ENCODE measurements around the gene EBF3.

EBF3 gene

DNA sequence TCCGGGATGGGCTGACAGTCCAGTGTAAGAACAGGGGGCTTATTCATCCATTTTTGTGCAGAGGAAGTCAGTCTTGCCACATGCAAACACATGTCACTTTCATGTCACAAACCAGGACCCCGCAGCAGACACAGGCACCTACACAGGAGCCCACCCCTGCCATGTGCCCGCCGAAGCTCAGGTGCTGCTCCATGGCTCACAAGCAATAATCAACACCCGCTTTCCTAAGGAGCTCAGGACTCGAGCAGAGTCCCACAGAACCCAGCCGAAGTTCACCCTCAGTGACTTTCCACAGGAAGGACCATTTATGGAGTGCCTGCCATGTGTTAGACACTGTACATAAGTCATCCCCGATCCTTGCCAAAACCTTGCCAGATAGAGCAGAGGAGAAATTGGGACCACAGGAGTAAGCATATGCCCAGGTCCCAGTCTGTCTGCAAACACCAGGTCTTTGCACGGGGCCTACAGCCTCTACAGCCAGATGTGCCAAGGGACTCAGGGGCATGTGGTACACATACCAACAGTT lies 99.4 kb downstream of the EBF3 start:
- TF ChIP-seq, protein P1, sequence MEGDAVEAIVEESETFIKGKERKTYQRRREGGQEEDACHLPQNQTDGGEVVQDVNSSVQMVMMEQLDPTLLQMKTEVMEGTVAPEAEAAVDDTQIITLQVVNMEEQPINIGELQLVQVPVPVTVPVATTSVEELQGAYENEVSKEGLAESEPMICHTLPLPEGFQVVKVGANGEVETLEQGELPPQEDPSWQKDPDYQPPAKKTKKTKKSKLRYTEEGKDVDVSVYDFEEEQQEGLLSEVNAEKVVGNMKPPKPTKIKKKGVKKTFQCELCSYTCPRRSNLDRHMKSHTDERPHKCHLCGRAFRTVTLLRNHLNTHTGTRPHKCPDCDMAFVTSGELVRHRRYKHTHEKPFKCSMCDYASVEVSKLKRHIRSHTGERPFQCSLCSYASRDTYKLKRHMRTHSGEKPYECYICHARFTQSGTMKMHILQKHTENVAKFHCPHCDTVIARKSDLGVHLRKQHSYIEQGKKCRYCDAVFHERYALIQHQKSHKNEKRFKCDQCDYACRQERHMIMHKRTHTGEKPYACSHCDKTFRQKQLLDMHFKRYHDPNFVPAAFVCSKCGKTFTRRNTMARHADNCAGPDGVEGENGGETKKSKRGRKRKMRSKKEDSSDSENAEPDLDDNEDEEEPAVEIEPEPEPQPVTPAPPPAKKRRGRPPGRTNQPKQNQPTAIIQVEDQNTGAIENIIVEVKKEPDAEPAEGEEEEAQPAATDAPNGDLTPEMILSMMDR (IDR thresholded peaks at IDR 0.05; ENCODE audit: borderline replicate concordance, insufficient read depth, low read depth, low read length), result no peak
- H3K4me3 ChIP-seq (ENCODE audit: low read depth, low read length), result no peak overlapping the region

DNA sequence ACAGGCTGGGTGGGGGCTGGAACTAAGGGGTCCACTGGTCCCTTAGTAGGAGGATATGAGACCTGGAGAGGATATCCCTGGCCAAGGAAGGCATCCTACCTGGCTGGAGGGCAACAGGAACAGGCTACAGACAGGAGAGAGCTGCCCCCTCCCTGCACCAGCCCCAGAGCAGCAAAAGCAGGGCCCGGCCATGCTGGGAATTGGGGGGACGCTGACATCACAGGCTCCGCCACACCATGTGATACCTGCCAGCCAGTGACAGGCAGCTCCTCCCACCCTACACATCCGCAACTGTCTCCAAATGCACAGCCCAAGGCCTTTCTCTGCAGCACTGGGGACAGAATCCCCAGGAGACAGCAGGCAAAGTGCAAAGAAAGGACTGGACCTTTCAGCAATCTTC lies 100.0 kb downstream of the EBF3 start:
- TF ChIP-seq, protein P1 (IDR thresholded peaks at IDR 0.05; ENCODE audit: borderline replicate concordance, insufficient read depth, low read depth, low read length), result no peak
- no peak overlapping the region for H3K4me3 ChIP-seq (ENCODE audit: low read depth, low read length)

DNA sequence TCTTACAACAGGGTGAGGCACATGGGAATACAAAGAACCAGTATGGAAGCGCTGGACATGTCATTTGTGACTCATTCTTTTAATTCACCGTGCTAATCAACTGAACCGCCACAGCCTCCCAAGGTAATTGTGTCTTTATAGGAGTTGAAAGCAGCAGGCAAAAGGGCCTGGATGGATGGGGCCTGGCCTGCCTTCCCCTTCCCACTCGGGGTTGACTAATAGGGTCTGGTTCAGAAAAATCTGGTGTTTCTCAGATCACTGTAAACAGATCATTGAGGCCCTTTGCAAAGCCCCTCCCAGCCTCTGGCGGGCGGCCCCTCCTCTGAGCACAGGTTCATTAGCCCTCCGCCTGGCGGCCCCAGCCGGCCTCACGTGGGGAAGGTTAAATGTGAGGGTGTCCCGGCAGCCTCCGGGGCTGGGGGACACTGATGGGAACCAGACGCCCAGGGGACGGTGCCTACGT lies 100.8 kb downstream of the EBF3 start:
- TF ChIP-seq, protein P1 (IDR thresholded peaks at IDR 0.05; ENCODE audit: borderline replicate concordance, insufficient read depth, low read depth, low read length), result no peak
- no peak overlapping the region for H3K4me3 ChIP-seq (ENCODE audit: low read depth, low read length)

DNA sequence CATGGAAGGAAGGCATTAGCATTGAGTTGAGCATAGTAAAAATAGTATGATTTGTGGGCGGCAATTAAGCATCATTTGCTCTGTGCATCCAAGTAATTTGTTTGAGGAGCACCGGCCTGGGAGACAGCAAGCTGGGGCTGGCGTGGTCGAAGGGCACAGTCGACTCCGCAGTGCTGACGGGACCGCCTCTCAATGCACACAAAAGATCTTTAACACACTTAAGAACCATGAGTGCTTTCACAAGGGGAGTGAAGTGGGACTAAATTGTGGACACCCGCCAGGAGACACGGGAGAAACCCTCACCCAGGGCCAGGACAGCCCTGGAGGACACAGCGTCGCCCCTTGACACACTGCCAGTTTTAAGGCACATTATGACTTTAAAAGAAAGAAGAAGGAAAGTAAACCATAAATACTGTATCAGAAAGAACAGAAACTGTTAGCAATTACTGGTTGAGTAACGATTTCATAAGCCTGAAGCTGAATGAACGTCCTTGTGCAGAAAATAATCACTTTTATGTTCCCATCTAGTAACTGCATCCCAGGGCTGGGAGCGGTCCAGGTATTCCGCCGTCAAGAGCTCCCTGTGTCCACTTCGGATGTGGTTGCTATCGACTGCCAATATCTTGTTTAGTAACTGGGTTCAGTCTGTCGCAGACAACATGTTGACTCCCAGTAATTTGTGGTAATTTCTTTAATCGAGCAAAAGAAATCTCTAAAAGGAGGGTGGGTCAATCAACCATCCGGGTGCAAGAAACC lies 102.1 kb downstream of the EBF3 start:
- H3K4me3 ChIP-seq (ENCODE audit: low read depth, low read length), result no peak overlapping the region
- TF ChIP-seq, protein P1 (IDR thresholded peaks at IDR 0.05; ENCODE audit: borderline replicate concordance, insufficient read depth, low read depth, low read length), result no peak

DNA sequence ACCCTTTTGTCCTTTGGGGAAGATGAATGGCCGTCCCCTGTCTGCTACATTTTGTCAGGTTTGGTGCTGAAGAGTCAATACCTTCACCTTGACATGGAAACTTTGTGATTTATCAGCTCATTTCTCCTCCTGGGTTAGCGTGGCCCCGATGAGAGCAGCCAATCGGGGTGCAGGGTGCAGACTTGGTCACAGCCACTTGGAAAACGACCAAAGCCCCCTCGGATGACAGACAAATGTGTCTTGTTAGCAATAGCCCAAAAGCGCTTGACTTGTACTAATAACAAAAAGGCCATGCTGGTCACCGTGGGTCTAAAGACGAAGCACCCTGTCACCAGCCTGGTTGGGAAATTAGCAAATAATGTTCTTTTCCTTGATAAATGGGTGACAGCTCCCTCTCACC lies 103.7 kb downstream of the EBF3 start:
- no peak overlapping the region for H3K4me3 ChIP-seq (ENCODE audit: low read depth, low read length)
- TF ChIP-seq, protein P1 (IDR thresholded peaks at IDR 0.05; ENCODE audit: borderline replicate concordance, insufficient read depth, low read depth, low read length), result no peak

DNA sequence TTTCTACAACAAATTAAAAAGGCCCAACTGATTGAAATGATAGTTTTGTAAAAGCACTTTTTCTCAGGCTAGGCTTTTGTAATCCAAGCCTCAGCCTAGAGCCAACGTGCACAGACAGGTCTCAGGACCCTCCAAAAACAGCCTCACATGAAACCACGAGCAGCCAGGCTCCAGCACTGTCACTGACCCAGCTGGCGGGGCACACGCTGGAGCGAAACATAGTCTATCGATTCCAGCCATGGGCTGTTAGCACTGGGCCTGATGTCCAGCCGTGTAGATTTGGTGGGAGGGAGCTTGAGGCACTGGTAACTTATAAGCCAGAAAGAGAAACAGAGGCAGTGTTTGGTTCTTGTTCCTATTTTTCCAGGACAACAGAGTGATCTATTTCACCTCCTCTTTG lies 104.5 kb downstream of the EBF3 start:
- TF ChIP-seq, protein P1 (IDR thresholded peaks at IDR 0.05; ENCODE audit: borderline replicate concordance, insufficient read depth, low read depth, low read length), result no peak
- no peak overlapping the region for H3K4me3 ChIP-seq (ENCODE audit: low read depth, low read length)

All from GM12875 (cell line).